ENCODE measurements around the gene FGF14. TPM values are rescaled to one million over a fixed set of nuclear protein-coding genes. Genes with fewer than 3 reads are reported as not detected.

FGF14 gene
- total RNA-seq, 4 donors from 2014 or later = 0.36 to 1.9 (median 0.45) TPM

DNA sequence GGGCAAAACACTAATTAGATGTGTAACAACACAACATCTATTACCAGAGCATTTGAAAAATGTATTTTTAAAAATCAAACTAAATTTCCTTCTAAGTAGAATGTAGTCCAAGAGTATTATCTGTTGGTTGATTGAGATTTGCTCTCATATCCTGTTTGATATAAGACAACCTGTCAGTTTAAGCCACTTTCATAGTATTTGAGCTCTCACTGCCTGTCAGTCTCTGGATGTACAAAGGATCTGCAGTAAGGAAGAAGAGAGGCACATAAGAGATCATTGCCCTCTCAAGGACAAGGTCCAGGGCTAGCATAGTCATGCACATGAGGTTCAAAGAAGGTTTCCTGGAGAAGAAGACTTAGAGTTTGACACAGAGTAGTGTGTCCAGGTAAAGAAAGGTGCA, 57.4 kb downstream of the FGF14 start:
- TF ChIP-seq, protein P1, sequence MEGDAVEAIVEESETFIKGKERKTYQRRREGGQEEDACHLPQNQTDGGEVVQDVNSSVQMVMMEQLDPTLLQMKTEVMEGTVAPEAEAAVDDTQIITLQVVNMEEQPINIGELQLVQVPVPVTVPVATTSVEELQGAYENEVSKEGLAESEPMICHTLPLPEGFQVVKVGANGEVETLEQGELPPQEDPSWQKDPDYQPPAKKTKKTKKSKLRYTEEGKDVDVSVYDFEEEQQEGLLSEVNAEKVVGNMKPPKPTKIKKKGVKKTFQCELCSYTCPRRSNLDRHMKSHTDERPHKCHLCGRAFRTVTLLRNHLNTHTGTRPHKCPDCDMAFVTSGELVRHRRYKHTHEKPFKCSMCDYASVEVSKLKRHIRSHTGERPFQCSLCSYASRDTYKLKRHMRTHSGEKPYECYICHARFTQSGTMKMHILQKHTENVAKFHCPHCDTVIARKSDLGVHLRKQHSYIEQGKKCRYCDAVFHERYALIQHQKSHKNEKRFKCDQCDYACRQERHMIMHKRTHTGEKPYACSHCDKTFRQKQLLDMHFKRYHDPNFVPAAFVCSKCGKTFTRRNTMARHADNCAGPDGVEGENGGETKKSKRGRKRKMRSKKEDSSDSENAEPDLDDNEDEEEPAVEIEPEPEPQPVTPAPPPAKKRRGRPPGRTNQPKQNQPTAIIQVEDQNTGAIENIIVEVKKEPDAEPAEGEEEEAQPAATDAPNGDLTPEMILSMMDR (IDR thresholded peaks at IDR 0.05) = no peak
- TF ChIP-seq POLR2A (IDR thresholded peaks at IDR 0.05) = no peak
- intact Hi-C loops (cut with DNase I; ENCODE audit: low total_unique reads) = no loop called here
- no peak for DNase-seq (ENCODE audit: low spot score in 2 of 2)
- H3K4me3 ChIP-seq (ENCODE audit: low read depth, poor library complexity, severe bottlenecking) = no peak overlapping the region

DNA sequence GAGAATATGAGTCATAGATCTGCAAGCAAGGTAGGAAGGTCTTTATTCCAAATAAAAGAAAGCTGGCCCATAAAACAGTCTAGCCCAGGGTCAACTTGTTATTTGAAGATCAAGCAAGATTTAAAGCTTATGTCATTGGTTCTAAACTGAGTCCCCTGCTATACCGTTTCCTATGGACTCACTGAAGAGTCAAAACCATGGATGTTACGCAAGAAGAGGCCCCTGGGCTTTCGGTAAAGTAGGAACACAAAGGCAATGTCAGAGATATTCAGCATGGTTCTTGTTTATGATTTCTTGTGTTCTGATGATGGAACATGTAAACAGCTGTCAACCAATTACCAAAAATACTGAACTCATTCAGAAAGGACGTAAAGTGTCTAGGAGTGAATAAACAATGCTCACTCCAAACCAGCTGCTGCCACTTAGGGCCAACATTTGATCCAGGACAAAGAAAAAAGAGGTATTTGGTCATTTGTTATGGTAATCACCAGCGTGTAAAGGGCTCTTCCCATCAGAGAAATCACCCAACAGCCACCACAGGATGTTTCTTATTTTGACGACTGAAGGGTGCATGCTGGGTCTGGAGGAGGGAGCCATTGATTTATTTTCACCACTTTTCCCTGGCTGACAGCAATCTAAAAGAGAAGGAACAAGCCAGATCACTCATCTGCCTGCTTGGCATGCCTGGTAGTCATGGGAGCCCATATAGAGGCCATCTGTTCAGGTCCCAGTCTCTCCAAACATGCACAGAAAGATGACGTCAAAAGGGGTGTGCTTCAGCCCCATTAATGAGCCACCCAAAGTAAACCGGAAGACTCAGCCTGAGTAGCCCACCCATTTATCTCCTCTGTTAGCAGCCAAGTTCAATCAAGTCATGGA, 68.3 kb downstream of the FGF14 start:
- WGBS, 2 donors = 66 to 69% methylated on average over 8 of the region's 8 CpGs
- intact Hi-C loops (cut with DNase I; ENCODE audit: low total_unique reads) = no loop called here
- no peak for TF ChIP-seq POLR2A (IDR thresholded peaks at IDR 0.05)
- TF ChIP-seq, protein P1 (IDR thresholded peaks at IDR 0.05) = no peak
- DNase-seq (ENCODE audit: low spot score in 2 of 2) = no peak
- H3K4me3 ChIP-seq (ENCODE audit: low read depth, poor library complexity, severe bottlenecking) = no peak overlapping the region

DNA sequence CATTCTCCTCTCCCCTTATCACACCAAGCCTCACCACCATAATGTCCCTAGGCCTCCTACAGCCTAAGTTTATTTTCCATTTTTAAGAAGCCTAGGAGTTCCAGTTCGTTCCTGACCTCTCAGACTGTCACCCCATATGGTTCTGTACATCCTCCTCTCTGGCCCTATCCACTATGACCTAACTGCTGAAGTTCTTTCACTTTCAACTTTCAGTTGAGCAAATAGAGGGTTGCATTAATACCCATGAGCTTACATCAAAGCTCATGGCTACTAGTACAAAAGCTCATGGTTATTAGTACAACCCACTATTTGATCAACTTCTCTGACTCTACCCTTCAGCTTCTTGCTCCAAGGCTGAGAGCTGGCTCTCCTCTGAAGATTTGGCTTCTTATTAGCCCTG, 72.9 kb downstream of the FGF14 start:
- no peak overlapping the region for H3K4me3 ChIP-seq (ENCODE audit: low read depth, poor library complexity, severe bottlenecking)
- TF ChIP-seq POLR2A (IDR thresholded peaks at IDR 0.05) = no peak
- TF ChIP-seq, protein P1 (IDR thresholded peaks at IDR 0.05) = no peak
- intact Hi-C loops (cut with DNase I; ENCODE audit: low total_unique reads) = no loop called here
- 76 to 82% methylated on average over 1 of the region's 1 CpG for WGBS, 2 donors
- DNase-seq (ENCODE audit: low spot score in 2 of 2) = no peak

GRCh38 chr13:102327119-102327617, 74.7 kb downstream of the FGF14 start:
- TF ChIP-seq, protein P1 (IDR thresholded peaks at IDR 0.05) = no peak
- TF ChIP-seq POLR2A (IDR thresholded peaks at IDR 0.05) = no peak
- intact Hi-C loops (cut with DNase I; ENCODE audit: low total_unique reads) = no loop called here
- no peak overlapping the region for H3K4me3 ChIP-seq (ENCODE audit: low read depth, poor library complexity, severe bottlenecking)
- no peak for DNase-seq (ENCODE audit: low spot score in 2 of 2)
- 71 to 84% methylated on average over 3 of the region's 3 CpGs for WGBS, 2 donors

GRCh38 chr13:102326381-102327118, 75.3 kb downstream of the FGF14 start:
- WGBS, 2 donors = 80 to 88% methylated on average over 2 of the region's 2 CpGs
- TF ChIP-seq, protein P1 (IDR thresholded peaks at IDR 0.05) = no peak
- no peak for TF ChIP-seq POLR2A (IDR thresholded peaks at IDR 0.05)
- no peak overlapping the region for H3K4me3 ChIP-seq (ENCODE audit: low read depth, poor library complexity, severe bottlenecking)
- intact Hi-C loops (cut with DNase I; ENCODE audit: low total_unique reads) = no loop called here
- no peak for DNase-seq (ENCODE audit: low spot score in 2 of 2)

Data from lower leg skin (tissue), 4 donors.